ENCODE measurements around the gene CPTP. TPM values are rescaled to one million over a fixed set of nuclear protein-coding genes. Genes with fewer than 3 reads are reported as not detected.
A peak's percentile ranks its signal among the peaks of the same experiment; 100 is the strongest.

The CPTP gene
- total and polyA plus RNA-seq, 2 of the 13 experiments (the other 11 are each of a cell fraction or from before 2014, with no cell fraction given): 5.5 to 9.3 TPM

DNA sequence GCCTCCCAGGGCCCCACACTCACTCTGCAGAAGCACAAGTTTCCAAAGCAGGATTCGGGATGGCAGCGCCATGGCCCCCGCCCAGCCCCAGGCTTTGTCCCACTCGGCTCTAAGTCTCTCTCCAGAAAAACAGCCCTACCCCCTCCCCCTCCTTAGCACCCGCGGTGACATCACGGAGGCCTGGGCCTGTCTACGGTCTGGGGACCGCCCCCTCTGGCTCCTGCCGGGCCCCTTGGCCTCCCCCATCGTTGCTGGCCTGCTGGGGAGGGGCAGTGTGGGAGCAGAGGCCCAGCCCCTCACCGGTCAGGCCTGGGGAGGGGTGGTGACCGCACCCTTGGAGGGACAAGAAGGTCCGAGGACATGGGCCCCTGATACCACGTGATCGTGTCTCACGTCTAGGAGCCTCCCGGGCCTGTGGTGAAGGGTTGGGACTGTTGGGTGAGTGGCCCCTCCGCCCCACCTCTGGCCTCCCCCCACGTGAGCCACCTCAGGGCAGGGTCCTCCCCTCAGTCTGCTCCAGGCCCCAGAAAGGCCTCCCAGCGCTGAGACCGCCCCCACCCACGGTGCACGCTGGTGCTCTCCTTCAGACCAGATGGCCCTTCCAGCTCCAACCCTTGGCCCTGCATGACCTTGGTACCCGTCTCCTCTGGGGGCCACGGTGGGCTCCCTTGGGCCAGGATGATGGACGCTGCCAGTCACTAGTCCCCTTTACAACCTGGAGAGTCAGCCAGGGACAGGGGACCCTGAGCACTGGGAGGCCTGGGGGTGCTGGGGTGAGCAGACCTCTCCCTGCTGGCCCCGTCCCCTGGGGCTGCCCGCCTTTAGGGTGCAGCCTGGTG is 34.0 kb downstream of the CPTP start, which contains the start of gene MXRA8 (continued):
- TF ChIP-seq RXRB (CRISPR knock-in tag; IDR thresholded peaks at IDR 0.05; ENCODE audit: borderline replicate concordance) (peak; percentile 11; the same call in 1 of the 2 replicates), GPN1 (CRISPR knock-in tag; IDR thresholded peaks at IDR 0.05; ENCODE audit: borderline replicate concordance) (no peak), BRD4 (CRISPR knock-in tag; IDR thresholded peaks at IDR 0.05) (no peak), ZFP82 (CRISPR knock-in tag; IDR thresholded peaks at IDR 0.05; ENCODE audit: borderline replicate concordance) (no peak), ZNF746 (CRISPR knock-in tag; IDR thresholded peaks at IDR 0.05) (0 out of 2 replicates have a peak, but pooled peaks have one; percentile 41), MED1 (CRISPR knock-in tag; IDR thresholded peaks at IDR 0.05) (peak; percentile 22; the same call in 1 of the 2 replicates), ZNF615 (CRISPR knock-in tag; IDR thresholded peaks at IDR 0.05; ENCODE audit: borderline replicate concordance) (no peak), RFXAP (CRISPR knock-in tag; IDR thresholded peaks at IDR 0.05; ENCODE audit: borderline replicate concordance) (no peak), RFX5 (IDR thresholded peaks at IDR 0.05; ENCODE audit: low read depth, low read length) (no peak), NCOA1 (CRISPR knock-in tag; IDR thresholded peaks at IDR 0.05) (no peak), CCDC6 (CRISPR knock-in tag; IDR thresholded peaks at IDR 0.05) (no peak), ZNF816 (CRISPR knock-in tag; IDR thresholded peaks at IDR 0.05; ENCODE audit: borderline replicate concordance) (no peak), ZNF619 (CRISPR knock-in tag; IDR thresholded peaks at IDR 0.05) (no peak), GATAD1 (CRISPR knock-in tag; IDR thresholded peaks at IDR 0.05) (0 out of 2 replicates have a peak, but pooled peaks have one; percentile 42), ZNF850 (CRISPR knock-in tag; conservative IDR thresholded peaks at IDR 0.05) (no peak), SKI (IDR thresholded peaks at IDR 0.05; ENCODE audit: partially characterized antibody) (no peak)
- TF ChIP-seq, protein P1, sequence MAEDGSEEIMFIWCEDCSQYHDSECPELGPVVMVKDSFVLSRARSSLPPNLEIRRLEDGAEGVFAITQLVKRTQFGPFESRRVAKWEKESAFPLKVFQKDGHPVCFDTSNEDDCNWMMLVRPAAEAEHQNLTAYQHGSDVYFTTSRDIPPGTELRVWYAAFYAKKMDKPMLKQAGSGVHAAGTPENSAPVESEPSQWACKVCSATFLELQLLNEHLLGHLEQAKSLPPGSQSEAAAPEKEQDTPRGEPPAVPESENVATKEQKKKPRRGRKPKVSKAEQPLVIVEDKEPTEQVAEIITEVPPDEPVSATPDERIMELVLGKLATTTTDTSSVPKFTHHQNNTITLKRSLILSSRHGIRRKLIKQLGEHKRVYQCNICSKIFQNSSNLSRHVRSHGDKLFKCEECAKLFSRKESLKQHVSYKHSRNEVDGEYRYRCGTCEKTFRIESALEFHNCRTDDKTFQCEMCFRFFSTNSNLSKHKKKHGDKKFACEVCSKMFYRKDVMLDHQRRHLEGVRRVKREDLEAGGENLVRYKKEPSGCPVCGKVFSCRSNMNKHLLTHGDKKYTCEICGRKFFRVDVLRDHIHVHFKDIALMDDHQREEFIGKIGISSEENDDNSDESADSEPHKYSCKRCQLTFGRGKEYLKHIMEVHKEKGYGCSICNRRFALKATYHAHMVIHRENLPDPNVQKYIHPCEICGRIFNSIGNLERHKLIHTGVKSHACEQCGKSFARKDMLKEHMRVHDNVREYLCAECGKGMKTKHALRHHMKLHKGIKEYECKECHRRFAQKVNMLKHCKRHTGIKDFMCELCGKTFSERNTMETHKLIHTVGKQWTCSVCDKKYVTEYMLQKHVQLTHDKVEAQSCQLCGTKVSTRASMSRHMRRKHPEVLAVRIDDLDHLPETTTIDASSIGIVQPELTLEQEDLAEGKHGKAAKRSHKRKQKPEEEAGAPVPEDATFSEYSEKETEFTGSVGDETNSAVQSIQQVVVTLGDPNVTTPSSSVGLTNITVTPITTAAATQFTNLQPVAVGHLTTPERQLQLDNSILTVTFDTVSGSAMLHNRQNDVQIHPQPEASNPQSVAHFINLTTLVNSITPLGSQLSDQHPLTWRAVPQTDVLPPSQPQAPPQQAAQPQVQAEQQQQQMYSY (CRISPR knock-in tag; IDR thresholded peaks at IDR 0.05): no peak
- TF ChIP-seq, protein P2, sequence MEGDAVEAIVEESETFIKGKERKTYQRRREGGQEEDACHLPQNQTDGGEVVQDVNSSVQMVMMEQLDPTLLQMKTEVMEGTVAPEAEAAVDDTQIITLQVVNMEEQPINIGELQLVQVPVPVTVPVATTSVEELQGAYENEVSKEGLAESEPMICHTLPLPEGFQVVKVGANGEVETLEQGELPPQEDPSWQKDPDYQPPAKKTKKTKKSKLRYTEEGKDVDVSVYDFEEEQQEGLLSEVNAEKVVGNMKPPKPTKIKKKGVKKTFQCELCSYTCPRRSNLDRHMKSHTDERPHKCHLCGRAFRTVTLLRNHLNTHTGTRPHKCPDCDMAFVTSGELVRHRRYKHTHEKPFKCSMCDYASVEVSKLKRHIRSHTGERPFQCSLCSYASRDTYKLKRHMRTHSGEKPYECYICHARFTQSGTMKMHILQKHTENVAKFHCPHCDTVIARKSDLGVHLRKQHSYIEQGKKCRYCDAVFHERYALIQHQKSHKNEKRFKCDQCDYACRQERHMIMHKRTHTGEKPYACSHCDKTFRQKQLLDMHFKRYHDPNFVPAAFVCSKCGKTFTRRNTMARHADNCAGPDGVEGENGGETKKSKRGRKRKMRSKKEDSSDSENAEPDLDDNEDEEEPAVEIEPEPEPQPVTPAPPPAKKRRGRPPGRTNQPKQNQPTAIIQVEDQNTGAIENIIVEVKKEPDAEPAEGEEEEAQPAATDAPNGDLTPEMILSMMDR (CRISPR knock-in tag; IDR thresholded peaks at IDR 0.05): 0 out of 2 replicates have a peak, but pooled peaks have one; percentile 4
- TF ChIP-seq, protein P3, sequence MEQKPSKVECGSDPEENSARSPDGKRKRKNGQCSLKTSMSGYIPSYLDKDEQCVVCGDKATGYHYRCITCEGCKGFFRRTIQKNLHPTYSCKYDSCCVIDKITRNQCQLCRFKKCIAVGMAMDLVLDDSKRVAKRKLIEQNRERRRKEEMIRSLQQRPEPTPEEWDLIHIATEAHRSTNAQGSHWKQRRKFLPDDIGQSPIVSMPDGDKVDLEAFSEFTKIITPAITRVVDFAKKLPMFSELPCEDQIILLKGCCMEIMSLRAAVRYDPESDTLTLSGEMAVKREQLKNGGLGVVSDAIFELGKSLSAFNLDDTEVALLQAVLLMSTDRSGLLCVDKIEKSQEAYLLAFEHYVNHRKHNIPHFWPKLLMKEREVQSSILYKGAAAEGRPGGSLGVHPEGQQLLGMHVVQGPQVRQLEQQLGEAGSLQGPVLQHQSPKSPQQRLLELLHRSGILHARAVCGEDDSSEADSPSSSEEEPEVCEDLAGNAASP (CRISPR knock-in tag; IDR thresholded peaks at IDR 0.05; ENCODE audit: borderline replicate concordance): no peak
- TF ChIP-seq, protein P4, sequence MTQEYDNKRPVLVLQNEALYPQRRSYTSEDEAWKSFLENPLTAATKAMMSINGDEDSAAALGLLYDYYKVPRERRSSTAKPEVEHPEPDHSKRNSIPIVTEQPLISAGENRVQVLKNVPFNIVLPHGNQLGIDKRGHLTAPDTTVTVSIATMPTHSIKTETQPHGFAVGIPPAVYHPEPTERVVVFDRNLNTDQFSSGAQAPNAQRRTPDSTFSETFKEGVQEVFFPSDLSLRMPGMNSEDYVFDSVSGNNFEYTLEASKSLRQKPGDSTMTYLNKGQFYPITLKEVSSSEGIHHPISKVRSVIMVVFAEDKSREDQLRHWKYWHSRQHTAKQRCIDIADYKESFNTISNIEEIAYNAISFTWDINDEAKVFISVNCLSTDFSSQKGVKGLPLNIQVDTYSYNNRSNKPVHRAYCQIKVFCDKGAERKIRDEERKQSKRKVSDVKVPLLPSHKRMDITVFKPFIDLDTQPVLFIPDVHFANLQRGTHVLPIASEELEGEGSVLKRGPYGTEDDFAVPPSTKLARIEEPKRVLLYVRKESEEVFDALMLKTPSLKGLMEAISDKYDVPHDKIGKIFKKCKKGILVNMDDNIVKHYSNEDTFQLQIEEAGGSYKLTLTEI (CRISPR knock-in tag; conservative IDR thresholded peaks at IDR 0.05): no peak
